HCT116 (cell line): Measurements from ENCODE around the gene LCOR. TPM values are rescaled to one million over a fixed set of nuclear protein-coding genes. Genes with fewer than 3 reads are reported as not detected.

Experiments
- ATAC-seq: fragments of 200-7000 bp; cut with Tn5 transposase; 2 replicates; pipeline ENCODE4 v1.9.1; 2020; ENCODE audit warnings: mild to moderate bottlenecking, moderate library complexity
- BruUV-seq: library from RNA; stranded (reverse); fragments of 400-500 nt; replicated peaks from 2 replicates; lab custom pipeline; 2021; lab: Mats Ljungman, UMichigan
- CTCF ChIA-PET: fragments of 300-600 bp; sonication (Branson Sonifier 250); formaldehyde crosslinking; loops from one replicate; lab custom pipeline; 2021; ENCODE audit warnings: antibody characterized with exemption; lab: Charles Lee
- POLR2A ChIA-PET: fragments of 300-600, 350-600 bp; sonication (Branson Sonifier 250); formaldehyde crosslinking; loops from one replicate; lab custom pipeline; 2021; ENCODE audit warnings: antibody characterized with exemption; lab: Charles Lee
- RAD21 ChIA-PET, 2 experiments: fragments of 300-600 bp; sonication (Branson Sonifier 250); formaldehyde crosslinking; loops; one replicate each; lab custom pipeline; 2023; ENCODE audit warnings: low total read pairs in 2 of 2; ENCODE audit not compliant: uncharacterized antibody in 2 of 2, unreplicated experiment in 2 of 2, low non-redundant PET in 1 of 2; lab: Charles Lee
- DNase-seq: peaks from one replicate; pipeline ENCODE4 v3.0.0-alpha.2; 2010; ENCODE audit warnings: low read depth, low spot score
- H2AFZ ChIP-seq: fragments of 200-600 bp; shearing (Covaris generic), sonication (generic); 2 replicates; pipeline ENCODE4 v1.6.1; 2017; ENCODE audit warnings: low read depth, mixed run types, mixed read lengths, antibody characterized with exemption, low read length; ENCODE audit not compliant: poor library complexity, severe bottlenecking
- H3K27ac ChIP-seq: 2 replicates; pipeline ENCODE4 v1.5.1; 2012; ENCODE audit warnings: low read depth, low read length
- H3K27me3 ChIP-seq: fragments of 200-600 bp; sonication (generic); 2 replicates; pipeline ENCODE4 v1.6.1; 2016; ENCODE audit warnings: mixed run types, low read length, mixed read lengths; ENCODE audit not compliant: insufficient read depth
- H3K36me3 ChIP-seq, 2 experiments: fragments of 200-500 bp in 1 of 2; fragments of 200-600 bp in 1 of 2; sonication (Bioruptor generic) in 1 of 2; sonication (generic) in 1 of 2; 2 replicates each; pipeline versions ENCODE4 v1.5.1 to v1.6.1; 2014 to 2016; ENCODE audit warnings: low read length in 2 of 2, inconsistent platforms in 1 of 2, mixed read lengths in 1 of 2, mixed run types in 1 of 2; ENCODE audit not compliant: insufficient read depth in 2 of 2, control insufficient read depth in 1 of 2
- H3K4me1 ChIP-seq, 2 experiments: fragments of 200-600 bp in 1 of 2; sonication (generic) in 1 of 2; 2 replicates each; pipeline versions ENCODE4 v1.5.1 to v1.6.1; 2012 to 2017; ENCODE audit warnings: low read length in 2 of 2, inconsistent platforms in 1 of 2, mild to moderate bottlenecking in 1 of 2, mixed read lengths in 1 of 2, mixed run types in 1 of 2, moderate library complexity in 1 of 2; ENCODE audit not compliant: insufficient read depth in 2 of 2, control insufficient read depth in 1 of 2
- H3K4me2 ChIP-seq: fragments of 200-600 bp; sonication (generic); 2 replicates; pipeline ENCODE4 v1.6.1; 2017; ENCODE audit warnings: mixed run types, low read length, mixed read lengths
- H3K4me3 ChIP-seq, 2 experiments: fragments of 200-600 bp in 1 of 2; sonication (generic) in 1 of 2; replicated peaks in 1 of 2; 2 replicates each; pipeline ENCODE4 v1.5.1; 2011 to 2016; ENCODE audit warnings: low read length in 2 of 2, control low read depth in 1 of 2, low read depth in 1 of 2, mild to moderate bottlenecking in 1 of 2, mixed read lengths in 1 of 2, mixed run types in 1 of 2
- H3K79me2 ChIP-seq: fragments of 200-600 bp; sonication (generic); 2 replicates; pipeline ENCODE4 v1.6.1; 2017; ENCODE audit warnings: mild to moderate bottlenecking, mixed run types, low read length, moderate library complexity, mixed read lengths; ENCODE audit not compliant: insufficient read depth
- H3K9ac ChIP-seq: fragments of 200-600 bp; sonication (generic); 2 replicates; pipeline ENCODE4 v1.6.1; 2016; ENCODE audit warnings: low read length, mixed read lengths
- H3K9me2 ChIP-seq: fragments of 200-600 bp; sonication (generic), shearing (Covaris generic); 2 replicates; pipeline ENCODE4 v1.6.1; 2017; ENCODE audit warnings: mixed run types, mild to moderate bottlenecking, moderate library complexity; ENCODE audit not compliant: insufficient read depth
- H3K9me3 ChIP-seq, 2 experiments: fragments of 200-500 bp in 1 of 2; fragments of 200-600 bp in 1 of 2; sonication (Bioruptor generic) in 1 of 2; sonication (generic) in 1 of 2; 2 replicates each; pipeline ENCODE4 v1.6.1; 2014 to 2017; ENCODE audit warnings: low read length in 2 of 2, mixed read lengths in 2 of 2, inconsistent platforms in 1 of 2, low read depth in 1 of 2, mild to moderate bottlenecking in 1 of 2, mixed run types in 1 of 2, moderate library complexity in 1 of 2; ENCODE audit not compliant: control insufficient read depth in 1 of 2, insufficient read depth in 1 of 2
- H4K20me1 ChIP-seq: fragments of 200-600 bp; sonication (generic), shearing (Covaris generic); 2 replicates; pipeline ENCODE4 v1.6.1; 2017; ENCODE audit warnings: mixed run types, mild to moderate bottlenecking, moderate library complexity; ENCODE audit not compliant: insufficient read depth
- CBX3 ChIP-seq: IDR thresholded peaks from 2 replicates; pipeline ENCODE4 v1.6.1; 2012; ENCODE audit warnings: low read depth
- CEBPB ChIP-seq: IDR thresholded peaks from 2 replicates; pipeline ENCODE4 v1.6.1; 2012; ENCODE audit warnings: low read depth
- EZH2 ChIP-seq: fragments of 200-600 bp; sonication (generic); IDR thresholded peaks from 2 replicates; pipeline ENCODE4 v1.6.1; 2017; ENCODE audit warnings: antibody characterized with exemption, mixed run types
- FOSL1 ChIP-seq: IDR thresholded peaks from 2 replicates; pipeline ENCODE4 v1.6.1; 2012; ENCODE audit warnings: low read depth
- JUND ChIP-seq: IDR thresholded peaks from 2 replicates; pipeline ENCODE4 v1.6.1; 2012
- POLR2AphosphoS5 ChIP-seq: IDR thresholded peaks from 2 replicates; pipeline ENCODE4 v1.6.1; 2011; ENCODE audit warnings: mild to moderate bottlenecking, low read depth, low read length, moderate library complexity
- RAD21 ChIP-seq: IDR thresholded peaks from 2 replicates; pipeline ENCODE4 v1.6.1; 2012; ENCODE audit warnings: low read depth, mild to moderate bottlenecking
- YY1 ChIP-seq: IDR thresholded peaks from 2 replicates; pipeline ENCODE4 v1.6.1; 2011; ENCODE audit warnings: low read length, low read depth, moderate library complexity, mild to moderate bottlenecking; ENCODE audit not compliant: insufficient replicate concordance; ENCODE audit errors: extremely low read depth
- ZBTB33 ChIP-seq: IDR thresholded peaks from 2 replicates; pipeline ENCODE4 v1.6.1; 2011; ENCODE audit warnings: mild to moderate bottlenecking, low read length, moderate library complexity; ENCODE audit not compliant: insufficient replicate concordance; ENCODE audit errors: extremely low read depth
- intact Hi-C: fragments of 100-400 bp; cut with micrococcal nuclease; formaldehyde crosslinking; loops from 2 replicates; pipeline ENCODE4 v1.10.0; 2022
- total RNA-seq: library from RNA; stranded (reverse); gene quantifications from one replicate; pipeline ENCODE4 v1.2.1, GENCODE V29; 2021; ENCODE audit not compliant: unreplicated experiment

Gene LCOR
- total RNA-seq, 1 experiment from 2014 or later = 59.9 TPM

GRCh38 chr10:97040248-97040584 lies 208.1 kb downstream of the LCOR start (continued):
- TF ChIP-seq RAD21 = no peak

DNA sequence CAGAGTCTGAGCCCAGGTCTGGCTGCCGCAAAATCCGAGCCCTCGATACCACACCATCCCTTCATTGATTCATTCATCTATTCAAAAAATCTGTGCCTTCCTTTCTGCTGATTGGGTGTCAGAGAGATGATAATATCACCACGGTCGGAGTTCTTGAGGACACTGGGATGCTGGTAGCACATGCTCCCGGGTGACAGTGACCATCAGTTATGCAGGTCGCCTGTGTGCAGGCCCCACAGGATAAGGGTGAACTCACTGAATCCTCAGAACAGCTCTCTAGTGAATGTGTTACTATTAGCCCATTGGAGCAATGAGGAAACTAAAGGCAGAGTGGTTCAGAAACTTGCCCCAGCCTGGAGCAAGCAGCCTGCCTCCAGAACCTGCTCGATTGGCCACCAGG lies 208.6 kb downstream of the LCOR start:
- Histone ChIP-seq H3K79me2 (no peaks in the 10 kb centered on the region), H4K20me1 (no peaks in the 10 kb centered on the region), H2AFZ (no peak overlapping the region), H3K9ac (no peak overlapping the region), H3K27me3 (no peaks in the 10 kb centered on the region), H3K9me3 (no peaks in the 10 kb centered on the region), H3K9me2 (no peaks in the 10 kb centered on the region), H3K36me3 (no peaks in the 10 kb centered on the region), H3K4me1 (peaks cover 7 to 15% of the 10 kb centered on the region in 2 experiments; a peak in 3 of 4 replicates), H3K27ac (no peak overlapping the region), H3K4me3 (no peak overlapping the region), H3K4me2 (no peak overlapping the region)
- no TSS peak for BruUV-seq
- no peak for DNase-seq
- RAD21 ChIA-PET = no interaction called here
- TF ChIP-seq CBX3 (no peak), JUND (no peak), CEBPB (no peak), FOSL1 (no peak), POLR2AphosphoS5 (no peak), EZH2 (no peak), YY1 (no peak), ZBTB33 (no peak)
- intact Hi-C loops = no loop called here
- CTCF ChIA-PET = no interaction called here
- POLR2A ChIA-PET = no interaction called here
- ATAC-seq = no peak
